Measurements from ENCODE around the gene POLR2C.
A peak's percentile ranks its signal among the peaks of the same experiment; 100 is the strongest.

Gene POLR2C

GRCh38 chr16:57462978-57463362, 491 bp downstream of the POLR2C start:
- DNase-seq: no peak

- no peak for DNase-seq
Measured at GRCh38 chr16:57464523-57464922, 2.0 kb downstream of the POLR2C start.

- DNase-seq: no peak
Measured at GRCh38 chr16:57468346-57468745, 5.9 kb downstream of the POLR2C start.

GRCh38 chr16:57469046-57469445, 6.6 kb downstream of the POLR2C start:
- DNase-seq: no peak

- DNase-seq: no peak
Measured at GRCh38 chr16:57469917-57470470, 7.5 kb downstream of the POLR2C start.

- no peak for DNase-seq
Measured at GRCh38 chr16:57470711-57471110, 8.2 kb downstream of the POLR2C start.

GRCh38 chr16:57471209-57471608, 8.7 kb downstream of the POLR2C start:
- DNase-seq: no peak

- no peak for DNase-seq
Measured at GRCh38 chr16:57471852-57472664, 9.6 kb downstream of the POLR2C start.

GRCh38 chr16:57472665-57473060, 10.2 kb downstream of the POLR2C start:
- no peak for DNase-seq

- no peak for DNase-seq
Measured at GRCh38 chr16:57473176-57473840, 10.8 kb downstream of the POLR2C start.

GRCh38 chr16:57473906-57474305, 11.4 kb downstream of the POLR2C start:
- no peak for DNase-seq

GRCh38 chr16:57474671-57475661, 12.5 kb downstream of the POLR2C start:
- DNase-seq: no peak

- peak; percentile 84 for DNase-seq
Measured at GRCh38 chr16:57475711-57476339, 13.3 kb downstream of the POLR2C start.

GRCh38 chr16:57476546-57477410, 14.3 kb downstream of the POLR2C start:
- no peak for DNase-seq

GRCh38 chr16:57477531-57478202, 15.2 kb downstream of the POLR2C start:
- DNase-seq: no peak

GRCh38 chr16:57478396-57479204, 16.1 kb downstream of the POLR2C start:
- DNase-seq: no peak

- DNase-seq: no peak
Measured at GRCh38 chr16:57479205-57479975, 16.9 kb downstream of the POLR2C start.

GRCh38 chr16:57479976-57480753, 17.7 kb downstream of the POLR2C start:
- no peak for DNase-seq

All from GDM1 (cell line).